Measurements from ENCODE around the gene PDAP1. TPM values are rescaled to one million over a fixed set of nuclear protein-coding genes. Genes with fewer than 3 reads are reported as not detected.

PDAP1 gene
- total and polyA plus RNA-seq, 12 donors: 71.4 to 312 (median 97.6) TPM

- Histone ChIP-seq H3K27me3 (no peaks in the 10 kb centered on the region), H3K4me1 (peaks cover 3 to 30% (median 21%) of the 10 kb centered on the region in 9 donors), H3K9me3 (no peaks in the 10 kb centered on the region), H3K36me3 (peaks cover 0 to 99% (median 27%) of the 10 kb centered on the region in 9 donors), H3K4me3 (no peak overlapping the region), H3K27ac (no peak overlapping the region)
- 83 to 84% methylated on average over 21 of the region's 21 CpGs for WGBS, 2 donors
- TF ChIP-seq CTCF (IDR thresholded peaks at IDR 0.05): no peak
- DNase-seq: no peak
- ATAC-seq: no peak
- intact Hi-C loops (cut with DNase I): no loop called here
Measured at GRCh38 chr7:99396418-99397296, 11.7 kb downstream of the PDAP1 start.

- intact Hi-C loops (cut with DNase I): no loop called here
- peak in 1 of 9 donors; percentile 6 for TF ChIP-seq CTCF (IDR thresholded peaks at IDR 0.05)
- peaks cover 0 to 99% (median 28%) of the 10 kb centered on the region in 9 donors for H3K36me3 ChIP-seq
- H3K27ac ChIP-seq: peak overlapping the region in 2 of 10 donors; percentile 6 to 39
- DNase-seq (no peak), ATAC-seq (no peak)
- no peak overlapping the region for H3K4me3 ChIP-seq
- no peaks in the 10 kb centered on the region for H3K9me3 ChIP-seq
- H3K27me3 ChIP-seq: no peaks in the 10 kb centered on the region
- 71 to 82% methylated on average over 14 of the region's 14 CpGs for WGBS, 2 donors
- H3K4me1 ChIP-seq: peaks cover 3 to 30% (median 22%) of the 10 kb centered on the region in 9 donors
Measured at GRCh38 chr7:99395616-99396327, 12.6 kb downstream of the PDAP1 start.

GRCh38 chr7:99394188-99394502 is 14.3 kb downstream of the PDAP1 start:
- Histone ChIP-seq H3K4me3 (no peak overlapping the region), H3K36me3 (peaks cover 0 to 99% (median 34%) of the 10 kb centered on the region in 9 donors), H3K9me3 (no peaks in the 10 kb centered on the region), H3K27me3 (no peaks in the 10 kb centered on the region), H3K27ac (peak overlapping the region in 2 of 10 donors; percentile 71 to 77), H3K4me1 (peaks cover 3 to 24% (median 21%) of the 10 kb centered on the region in 9 donors)
- TF ChIP-seq CTCF (IDR thresholded peaks at IDR 0.05): no peak
- WGBS, 2 donors: 89 to 95% methylated on average over 4 of the region's 4 CpGs
- intact Hi-C loops (cut with DNase I): no loop called here
- no peak for DNase-seq
- ATAC-seq: peak in 1 of 8 donors; percentile 5

- Histone ChIP-seq H3K4me3 (peak overlapping the region; percentile 20 to 85 (median 60)), H3K36me3 (peaks cover 0 to 99% (median 36%) of the 10 kb centered on the region in 9 donors), H3K27ac (peak overlapping the region; percentile 13 to 77 (median 73)), H3K4me1 (peaks cover 3 to 24% (median 21%) of the 10 kb centered on the region in 9 donors), H3K9me3 (no peaks in the 10 kb centered on the region), H3K27me3 (no peaks in the 10 kb centered on the region)
- peak; percentile 65 to 79 (median 72) for ATAC-seq
- intact Hi-C loops (cut with DNase I): loop anchor here in 1 of 10 donors (1.0 kb wide), 1 partner anchor 40 kb away; no protein-coding TSS in a partner anchor
- WGBS, 2 donors: 35 to 40% methylated on average over 30 of the region's 30 CpGs
- no peak for TF ChIP-seq CTCF (IDR thresholded peaks at IDR 0.05)
- peak; percentile 58 to 62 for DNase-seq
Measured at GRCh38 chr7:99393355-99394187, 14.8 kb downstream of the PDAP1 start.
